HFFc6 (cell line): Measurements from ENCODE around the gene SCUBE1. TPM values are rescaled to one million over a fixed set of nuclear protein-coding genes. Genes with fewer than 3 reads are reported as not detected.

ENCODE experiments used
- DNase-seq: peaks from one replicate; pipeline ENCODE4 v3.0.0-alpha.2; 2018
- H3K27ac Mint-ChIP-seq: 2 replicates; pipeline ENCODE4 v1.8.0; 2020; ENCODE audit warnings: mild to moderate bottlenecking, mixed read lengths
- H3K27me3 Mint-ChIP-seq: 2 replicates; pipeline ENCODE4 v1.8.0; 2021; ENCODE audit warnings: mild to moderate bottlenecking, moderate library complexity, mixed read lengths; ENCODE audit not compliant: insufficient read depth
- H3K36me3 Mint-ChIP-seq: 2 replicates; pipeline ENCODE4 v1.8.0; 2021; ENCODE audit warnings: low read depth, mixed read lengths
- H3K4me1 Mint-ChIP-seq: 2 replicates; pipeline ENCODE4 v1.8.0; 2020; ENCODE audit warnings: low read depth, mixed read lengths
- H3K4me3 Mint-ChIP-seq: 2 replicates; pipeline ENCODE4 v1.8.0; 2020; ENCODE audit warnings: mild to moderate bottlenecking, moderate library complexity, mixed read lengths
- H3K9me3 Mint-ChIP-seq: 2 replicates; pipeline ENCODE4 v1.8.0; 2020; ENCODE audit warnings: mild to moderate bottlenecking, mixed read lengths
- CTCF ChIP-seq: fragments of 200-600 bp; sonication (generic); IDR thresholded peaks from 2 replicates; pipeline ENCODE4 v1.5.0; 2021; ENCODE audit warnings: antibody characterized with exemption, mild to moderate bottlenecking
- total RNA-seq, 6 experiments: library from RNA; stranded (reverse); fragmentation: NEBNext Ultra II Directional; extraction: Animal tissue kit (Norgen Biotek cat#: 25700); gene quantifications; 2 replicates in 1 of 6; 3 replicates in 5 of 6; pipeline ENCODE4 v1.2.3, GENCODE V29; 2021

SCUBE1 gene
- total RNA-seq, 6 experiments from 2014 or later: not detected

GRCh38 chr22:43148581-43148980 lies 194.6 kb downstream of the SCUBE1 start:
- H3K4me3 Mint-ChIP-seq: no peak overlapping the region
- no peak overlapping the region for H3K27ac Mint-ChIP-seq
- H3K27me3 Mint-ChIP-seq: peaks cover 3% of the 10 kb centered on the region
- peaks cover 13% of the 10 kb centered on the region for H3K4me1 Mint-ChIP-seq
- DNase-seq: no peak
- H3K9me3 Mint-ChIP-seq: no peaks in the 10 kb centered on the region
- no peak for TF ChIP-seq CTCF
- no peaks in the 10 kb centered on the region; the same call in 1 of the 2 replicates for H3K36me3 Mint-ChIP-seq

- Mint-ChIP-seq H3K36me3 (no peaks in the 10 kb centered on the region; the same call in 1 of the 2 replicates), H3K9me3 (no peaks in the 10 kb centered on the region), H3K27me3 (peaks cover 3% of the 10 kb centered on the region), H3K27ac (no peak overlapping the region), H3K4me1 (peaks cover 12% of the 10 kb centered on the region), H3K4me3 (no peak overlapping the region)
- no peak for TF ChIP-seq CTCF
- no peak for DNase-seq
Measured at GRCh38 chr22:43147821-43148220, 195.4 kb downstream of the SCUBE1 start.

Other genes with a start within 250 kb of the SCUBE1 start
- under 1 TPM in 1 of 6 experiments, not detected in 5; 0.20 TPM for gene BIK, start 232.6 kb downstream of the SCUBE1 start, total RNA-seq
- 10 to 100 TPM; 15.1 to 16.6 (median 15.6) TPM for gene MCAT, start 200.0 kb downstream of the SCUBE1 start, total RNA-seq
- 100 to 1,000 TPM; 325 to 442 (median 361) TPM for gene TSPO, start 191.8 kb downstream of the SCUBE1 start, total RNA-seq
- 10 to 100 TPM; 33.9 to 42.4 (median 38.7) TPM for gene TTLL12, start 156.2 kb downstream of the SCUBE1 start, total RNA-seq
- not detected for gene MPPED1, start 68.6 kb upstream of the SCUBE1 start, total RNA-seq